Right cardiac atrium (tissue), 5 donors: ENCODE results near the gene CSNK1G1. TPM values are rescaled to one million over a fixed set of nuclear protein-coding genes. Genes with fewer than 3 reads are reported as not detected.

ENCODE experiments used
- ATAC-seq, 2 donors: fragments of 200-7000 bp; cut with Tn5 transposase; one replicate each; pipeline versions ENCODE4 v1.8.0 to v1.9.1; 2020; ENCODE audit warnings: moderate library complexity in 2 of 2, mild to moderate bottlenecking in 1 of 2
- DNase-seq, 3 donors: peaks; one replicate each; pipeline ENCODE4 v3.0.0-alpha.2; 2020
- H3K27ac ChIP-seq: one replicate; pipeline ENCODE4 v1.5.1; 2013; ENCODE audit warnings: mild to moderate bottlenecking, low read length, control low read depth, moderate library complexity
- H3K27me3 ChIP-seq: one replicate; pipeline ENCODE4 v1.6.1; 2013; ENCODE audit not compliant: control insufficient read depth, insufficient read depth
- H3K4me1 ChIP-seq: one replicate; pipeline ENCODE4 v1.6.1; 2013; ENCODE audit warnings: low read length; ENCODE audit not compliant: control insufficient read depth, insufficient read depth
- H3K4me3 ChIP-seq: one replicate; pipeline ENCODE4 v1.5.1; 2013; ENCODE audit warnings: low read length, control low read depth
- H3K9me3 ChIP-seq: one replicate; pipeline ENCODE4 v1.6.1; 2013; ENCODE audit warnings: low read length; ENCODE audit not compliant: control insufficient read depth
- WGBS: extraction: QIAGEN DNeasy Blood & Tissue Kit; methylation state at CpG from one replicate; pipeline ENCODE4 v1.1.7; 2013; 5-methylcytosine and 5-hydroxymethylcytosine counted together
- intact Hi-C, 4 donors: fragments of 100-400 bp; cut with DNase I; formaldehyde crosslinking; loops; one replicate each; pipeline versions ENCODE4 v1.11.0 to v1.14.0; 2022 to 2023
- polyA plus RNA-seq: library from polyadenylated mRNA; stranded (reverse); fragments of 200-250 nt; gene quantifications from one replicate; pipeline ENCODE4 v1.2.3, GENCODE V29; 2013
- total RNA-seq, 4 donors: library from RNA; stranded (reverse); fragmentation: NEBNext Ultra II Directional; extraction: Animal tissue kit (Norgen Biotek cat#: 25700); gene quantifications; one replicate each; pipeline ENCODE4 v1.2.1, GENCODE V29; 2021
- donor health status: healthy with polysubstance abuse.
- donor health status: DM: no; HTN: yes; CAD: no.
- donor health status: DM: no; HTN: no; CAD: no.
- donor health status: DM: no; HTN: yes; CAD: no; lungs with severe emphysema.
- donor health status: DM: yes; HTN: yes; CAD: no.

Gene CSNK1G1
- total and polyA plus RNA-seq, 5 donors: 2.3 to 11.5 (median 7.7) TPM

DNA sequence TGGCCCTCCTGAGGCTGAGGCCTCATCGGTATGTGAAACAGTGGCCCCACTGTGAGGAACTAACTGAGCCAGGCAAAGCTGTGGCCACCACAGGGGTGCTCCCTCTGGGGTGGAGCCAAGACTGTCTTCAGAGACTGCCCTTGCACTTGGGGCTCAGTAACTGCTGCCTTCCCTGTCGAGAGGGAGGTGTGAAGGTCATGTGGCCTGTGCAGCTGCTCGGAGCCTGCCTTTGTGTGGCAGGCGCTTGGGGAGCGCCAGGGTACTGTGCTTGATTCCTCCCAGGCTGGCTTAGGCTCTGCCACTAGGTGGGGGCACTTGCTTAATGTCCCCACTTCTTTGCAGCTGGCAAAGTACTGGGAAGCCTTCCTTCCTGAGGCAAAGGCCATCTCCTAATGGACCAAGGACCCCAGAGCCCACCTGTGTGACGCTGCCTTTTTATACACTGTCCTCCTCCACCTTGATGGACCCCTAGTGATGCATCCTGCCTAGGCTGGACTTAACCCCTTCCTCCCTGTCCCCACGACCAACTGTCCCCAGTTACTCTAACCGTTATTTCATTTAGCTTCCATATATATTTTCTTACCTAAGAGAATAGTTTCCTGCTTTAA, 218.6 kb downstream of the CSNK1G1 start:
- Histone ChIP-seq H3K4me3 (no peak overlapping the region), H3K27me3 (no peaks in the 10 kb centered on the region), H3K27ac (peak overlapping the region; percentile 73), H3K9me3 (no peaks in the 10 kb centered on the region), H3K4me1 (peaks cover 6% of the 10 kb centered on the region)
- 69% methylated on average over 8 of the region's 8 CpGs for WGBS
- ATAC-seq (peak; percentile 52 to 72), DNase-seq (peak in 1 of 3 donors; percentile 56)
- intact Hi-C loops: no loop called here

DNA sequence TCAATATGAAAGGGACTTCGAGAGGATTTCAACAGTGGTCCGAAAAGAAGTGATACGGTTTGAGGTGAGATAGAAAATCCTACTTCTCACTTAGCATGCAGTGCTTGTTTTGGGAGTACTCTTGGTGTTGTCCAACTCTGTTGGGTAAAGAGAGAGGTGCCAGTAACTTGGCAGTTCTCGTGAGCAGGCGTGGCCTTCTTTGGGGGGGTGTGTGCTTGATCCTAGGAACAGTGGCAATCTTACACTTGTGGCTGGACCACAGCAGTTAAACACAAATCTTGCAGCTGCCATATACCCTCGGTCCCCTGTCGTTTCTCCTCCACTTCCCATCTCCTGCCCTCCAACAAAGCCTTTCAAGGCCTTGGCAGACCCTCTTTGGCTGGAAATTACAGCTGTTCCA, 219.6 kb downstream of the CSNK1G1 start:
- ATAC-seq (no peak), DNase-seq (no peak)
- intact Hi-C loops: no loop called here
- Histone ChIP-seq H3K4me1 (peaks cover 8% of the 10 kb centered on the region), H3K4me3 (no peak overlapping the region), H3K27me3 (no peaks in the 10 kb centered on the region), H3K27ac (peak overlapping the region; percentile 12), H3K9me3 (no peaks in the 10 kb centered on the region)
- 85% methylated on average over 7 of the region's 7 CpGs for WGBS

- ATAC-seq: peak; percentile 16 to 22
- Histone ChIP-seq H3K27me3 (no peaks in the 10 kb centered on the region), H3K4me1 (peaks cover 8% of the 10 kb centered on the region), H3K9me3 (no peaks in the 10 kb centered on the region), H3K27ac (peak overlapping the region; percentile 54), H3K4me3 (no peak overlapping the region)
- DNase-seq: peak; percentile 41 to 80 (median 78)
- WGBS: 56% methylated on average over 9 of the region's 9 CpGs
- intact Hi-C loops: no loop called here
These were observed 221.6 kb downstream of the CSNK1G1 start for GRCh38 chr15:64134345-64134829.

DNA sequence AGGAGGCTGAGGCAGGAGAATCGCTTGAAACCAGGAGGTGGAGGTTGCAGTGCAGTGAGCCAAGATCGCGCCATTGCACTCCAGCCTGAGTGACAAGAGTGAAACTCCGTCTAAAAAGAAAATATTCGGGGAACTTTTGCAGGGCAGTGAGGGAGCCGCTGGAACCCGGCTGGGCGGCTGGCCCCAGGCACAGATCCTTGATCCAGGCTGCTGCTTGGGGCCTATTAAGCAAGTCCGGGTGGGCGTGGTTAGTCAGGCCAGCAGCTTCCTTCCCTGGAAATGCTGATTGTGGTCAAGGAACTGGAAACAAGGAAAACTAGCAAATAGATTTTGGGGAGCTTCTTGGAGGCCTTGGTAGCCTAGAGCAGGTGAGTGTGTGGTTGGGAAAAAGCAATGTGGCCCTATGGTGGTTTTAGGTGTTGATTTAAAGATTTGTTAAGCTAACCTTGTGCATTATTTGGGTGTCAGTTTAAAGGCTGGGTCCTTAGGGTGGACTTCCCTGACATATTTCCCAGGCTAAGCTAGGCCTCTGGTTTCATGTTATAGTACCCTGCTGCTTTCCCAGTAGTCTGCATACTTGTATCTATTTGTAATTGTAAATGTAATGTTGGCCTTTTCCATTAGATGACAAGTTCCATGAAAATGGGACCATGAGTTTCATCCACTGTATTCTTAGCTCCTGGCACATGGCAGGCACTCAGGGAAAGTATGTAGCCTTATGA, 222.2 kb downstream of the CSNK1G1 start:
- DNase-seq (peak in 1 of 3 donors; percentile 64), ATAC-seq (no peak)
- H3K4me1 ChIP-seq: peaks cover 8% of the 10 kb centered on the region
- WGBS: 90% methylated on average over 10 of the region's 10 CpGs
- H3K27me3 ChIP-seq: no peaks in the 10 kb centered on the region
- intact Hi-C loops: no loop called here
- peak overlapping the region; percentile 54 for H3K27ac ChIP-seq
- H3K9me3 ChIP-seq: no peaks in the 10 kb centered on the region
- no peak overlapping the region for H3K4me3 ChIP-seq

DNA sequence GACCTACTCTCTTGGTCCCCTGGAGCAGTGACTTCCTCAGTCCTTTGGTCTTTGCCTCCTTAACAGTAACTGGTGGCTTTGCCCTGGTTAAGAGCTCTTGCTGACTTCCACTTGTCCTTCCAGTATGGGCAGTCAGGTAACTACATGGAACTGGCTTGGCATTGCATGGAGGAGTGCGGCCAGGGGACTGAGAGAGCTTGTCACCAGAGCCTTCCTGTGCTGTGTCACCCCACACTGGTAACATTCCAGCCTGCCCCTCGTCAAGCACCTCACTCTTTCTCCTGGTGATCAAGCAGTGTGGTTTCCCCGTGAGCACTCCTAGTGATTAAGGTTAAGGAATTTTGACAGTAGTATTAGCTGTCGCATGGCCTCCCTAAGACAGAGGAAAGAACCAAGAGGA, 223.8 kb downstream of the CSNK1G1 start:
- no peaks in the 10 kb centered on the region for H3K27me3 ChIP-seq
- peak overlapping the region; percentile 20 for H3K27ac ChIP-seq
- no peak for DNase-seq
- peaks cover 8% of the 10 kb centered on the region for H3K4me1 ChIP-seq
- WGBS: 84% methylated on average over 4 of the region's 4 CpGs
- no peak for ATAC-seq
- intact Hi-C loops: no loop called here
- H3K9me3 ChIP-seq: no peaks in the 10 kb centered on the region
- H3K4me3 ChIP-seq: no peak overlapping the region

DNA sequence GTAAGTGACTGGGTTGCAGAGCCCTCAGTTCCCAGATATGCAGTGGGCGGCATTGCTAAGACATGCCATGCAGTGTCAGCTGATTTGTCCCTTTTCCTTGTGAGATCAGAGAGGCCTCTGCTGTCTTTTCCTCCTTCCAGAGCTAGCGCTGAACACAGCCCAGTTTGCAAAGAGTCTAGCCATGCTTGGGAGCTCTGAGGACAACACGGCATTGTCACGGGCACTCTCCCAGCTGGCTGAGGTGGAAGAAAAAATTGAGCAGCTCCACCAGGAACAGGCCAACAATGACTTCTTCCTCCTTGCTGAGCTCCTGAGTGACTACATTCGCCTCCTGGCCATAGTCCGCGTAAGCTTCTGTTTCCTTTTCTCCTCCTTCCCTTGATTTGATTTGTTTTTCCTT, 224.4 kb downstream of the CSNK1G1 start:
- no peaks in the 10 kb centered on the region for H3K9me3 ChIP-seq
- ATAC-seq: peak in 1 of 2 donors; percentile 30
- H3K4me1 ChIP-seq: peaks cover 8% of the 10 kb centered on the region
- intact Hi-C loops: no loop called here
- no peak overlapping the region for H3K4me3 ChIP-seq
- 85% methylated on average over 7 of the region's 7 CpGs for WGBS
- no peak for DNase-seq
- H3K27ac ChIP-seq: peak overlapping the region; percentile 8
- H3K27me3 ChIP-seq: no peaks in the 10 kb centered on the region

DNA sequence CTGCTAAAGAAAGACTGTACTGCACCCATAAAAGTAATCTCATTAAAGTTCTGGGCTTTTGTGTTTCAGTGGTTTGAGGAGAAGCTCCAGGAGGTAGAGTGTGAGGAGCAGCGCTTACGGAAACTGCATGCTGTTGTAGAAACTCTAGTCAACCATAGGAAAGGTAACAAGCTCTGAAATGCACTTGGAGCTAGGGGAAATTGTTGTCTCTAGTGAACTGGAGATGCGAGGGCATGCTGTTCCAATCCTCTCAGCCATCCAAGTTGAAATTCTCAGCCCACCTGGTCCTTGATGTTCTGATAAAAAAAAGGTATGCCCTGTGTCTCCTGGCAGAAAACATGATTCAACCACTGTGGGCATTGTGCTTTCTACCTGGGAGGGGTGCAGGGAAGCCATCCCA, 225.8 kb downstream of the CSNK1G1 start:
- Histone ChIP-seq H3K4me1 (peaks cover 8% of the 10 kb centered on the region), H3K27me3 (no peaks in the 10 kb centered on the region), H3K4me3 (no peak overlapping the region), H3K27ac (no peak overlapping the region), H3K9me3 (no peaks in the 10 kb centered on the region)
- ATAC-seq (no peak), DNase-seq (no peak)
- intact Hi-C loops: no loop called here
- WGBS: 97% methylated on average over 3 of the region's 3 CpGs

GRCh38 chr15:64127521-64128270, 228.3 kb downstream of the CSNK1G1 start:
- H3K4me1 ChIP-seq: peaks cover 3% of the 10 kb centered on the region
- H3K27me3 ChIP-seq: no peaks in the 10 kb centered on the region
- intact Hi-C loops: no loop called here
- 78% methylated on average over 6 of the region's 6 CpGs for WGBS
- ATAC-seq (no peak), DNase-seq (no peak)
- H3K9me3 ChIP-seq: no peaks in the 10 kb centered on the region
- no peak overlapping the region for H3K4me3 ChIP-seq
- H3K27ac ChIP-seq: no peak overlapping the region

DNA sequence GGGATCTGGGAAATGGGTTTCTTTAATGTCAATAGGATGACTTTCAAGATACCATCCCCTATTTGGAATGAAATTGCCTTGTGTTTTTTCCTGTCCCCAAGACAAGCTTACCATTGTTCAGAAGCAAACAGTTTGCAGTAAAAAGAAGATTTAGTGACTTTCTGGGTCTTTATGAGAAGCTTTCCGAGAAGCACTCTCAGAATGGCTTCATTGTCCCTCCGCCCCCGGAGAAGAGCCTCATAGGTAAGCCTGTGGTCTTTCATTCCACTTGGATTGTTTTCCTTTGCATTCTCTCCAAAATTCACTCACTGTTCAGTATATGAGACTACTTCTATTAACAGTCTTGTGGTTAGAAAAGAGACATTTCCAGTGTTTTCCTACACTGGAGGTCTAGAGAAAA, 230.0 kb downstream of the CSNK1G1 start:
- H3K4me1 ChIP-seq: no peaks in the 10 kb centered on the region
- WGBS: 81% methylated on average over 3 of the region's 3 CpGs
- no peak overlapping the region for H3K27ac ChIP-seq
- no peak overlapping the region for H3K4me3 ChIP-seq
- intact Hi-C loops: no loop called here
- ATAC-seq (no peak), DNase-seq (no peak)
- no peaks in the 10 kb centered on the region for H3K27me3 ChIP-seq
- no peaks in the 10 kb centered on the region for H3K9me3 ChIP-seq

GRCh38 chr15:64122936-64123351, 233.0 kb downstream of the CSNK1G1 start:
- intact Hi-C loops: no loop called here
- no peak overlapping the region for H3K27ac ChIP-seq
- H3K4me3 ChIP-seq: no peak overlapping the region
- no peaks in the 10 kb centered on the region for H3K27me3 ChIP-seq
- H3K9me3 ChIP-seq: no peaks in the 10 kb centered on the region
- no peak for DNase-seq
- peak; percentile 31 to 61 for ATAC-seq
- 86% methylated on average over 3 of the region's 3 CpGs for WGBS
- no peaks in the 10 kb centered on the region for H3K4me1 ChIP-seq

- intact Hi-C loops: no loop called here
- H3K4me3 ChIP-seq: no peak overlapping the region
- H3K4me1 ChIP-seq: no peaks in the 10 kb centered on the region
- H3K27ac ChIP-seq: no peak overlapping the region
- DNase-seq: no peak
- WGBS: 82% methylated on average over 1 of the region's 1 CpG
- no peak for ATAC-seq
- H3K9me3 ChIP-seq: no peaks in the 10 kb centered on the region
- H3K27me3 ChIP-seq: no peaks in the 10 kb centered on the region
These were observed 233.5 kb downstream of the CSNK1G1 start for GRCh38 chr15:64122444-64122843.
